ENCODE data around the gene PRRG3.

Gene PRRG3

GRCh38 chrX:151704041-151704663 lies 8.9 kb downstream of the PRRG3 start:
- DNase-seq (ENCODE audit: low read depth, low spot score) = no peak

GRCh38 chrX:151708821-151709220 lies 13.6 kb downstream of the PRRG3 start:
- no peak for DNase-seq (ENCODE audit: low read depth, low spot score)

GRCh38 chrX:151710457-151710856 lies 15.2 kb downstream of the PRRG3 start:
- DNase-seq (ENCODE audit: low read depth, low spot score) = no peak

- no peak for DNase-seq (ENCODE audit: low read depth, low spot score)
These were observed 15.9 kb downstream of the PRRG3 start for GRCh38 chrX:151711154-151711553.

- no peak for DNase-seq (ENCODE audit: low read depth, low spot score)
These were observed 16.5 kb downstream of the PRRG3 start for GRCh38 chrX:151711787-151712186.

- no peak for DNase-seq (ENCODE audit: low read depth, low spot score)
These were observed 17.0 kb downstream of the PRRG3 start for GRCh38 chrX:151712253-151712652.

- no peak for DNase-seq (ENCODE audit: low read depth, low spot score)
These were observed 18.6 kb downstream of the PRRG3 start for GRCh38 chrX:151713849-151714248.

GRCh38 chrX:151714362-151714761 lies 19.1 kb downstream of the PRRG3 start:
- DNase-seq (ENCODE audit: low read depth, low spot score) = no peak

GRCh38 chrX:151715752-151716151 lies 20.5 kb downstream of the PRRG3 start, which contains the start of gene FATE1:
FATE1 (plus strand) TSS chrX:151716035; CDS start chrX:151716120, 85 bp downstream.
- DNase-seq (ENCODE audit: low read depth, low spot score) = no peak

- no peak for DNase-seq (ENCODE audit: low read depth, low spot score)
These were observed 27.1 kb downstream of the PRRG3 start for GRCh38 chrX:151722241-151722846.

- no peak for DNase-seq (ENCODE audit: low read depth, low spot score)
These were observed 28.0 kb downstream of the PRRG3 start for GRCh38 chrX:151723156-151723760.

GRCh38 chrX:151724563-151725337 lies 29.5 kb downstream of the PRRG3 start:
- DNase-seq (ENCODE audit: low read depth, low spot score) = no peak

GRCh38 chrX:151725338-151725614 lies 30.0 kb downstream of the PRRG3 start:
- DNase-seq (ENCODE audit: low read depth, low spot score) = no peak

GRCh38 chrX:151726751-151727150 lies 31.5 kb downstream of the PRRG3 start:
- DNase-seq (ENCODE audit: low read depth, low spot score) = no peak

- DNase-seq (ENCODE audit: low read depth, low spot score) = no peak
These were observed 32.1 kb downstream of the PRRG3 start for GRCh38 chrX:151727346-151727745.

- DNase-seq (ENCODE audit: low read depth, low spot score) = no peak
These were observed 33.9 kb downstream of the PRRG3 start for GRCh38 chrX:151729056-151729725.

- DNase-seq (ENCODE audit: low read depth, low spot score) = no peak
These were observed 39.2 kb downstream of the PRRG3 start, which contains the start of gene CNGA2 for GRCh38 chrX:151734446-151734845. CNGA2 (plus strand) TSS chrX:151734746; CDS start chrX:151738484, 3,738 bp downstream.

GRCh38 chrX:151735219-151735618 lies 40.0 kb downstream of the PRRG3 start:
- DNase-seq (ENCODE audit: low read depth, low spot score) = no peak

- DNase-seq (ENCODE audit: low read depth, low spot score) = no peak
These were observed 41.4 kb downstream of the PRRG3 start for GRCh38 chrX:151736685-151737084.

GRCh38 chrX:151737494-151737893 lies 42.2 kb downstream of the PRRG3 start:
- DNase-seq (ENCODE audit: low read depth, low spot score) = no peak

- no peak for DNase-seq (ENCODE audit: low read depth, low spot score)
These were observed 43.5 kb downstream of the PRRG3 start for GRCh38 chrX:151738751-151739150.

GRCh38 chrX:151741606-151742005 lies 46.3 kb downstream of the PRRG3 start:
- no peak for DNase-seq (ENCODE audit: low read depth, low spot score)
